ENCODE data around the gene TTC9. TPM values are rescaled to one million over a fixed set of nuclear protein-coding genes. Genes with fewer than 3 reads are reported as not detected.

TTC9 gene
- total and polyA plus RNA-seq, 10 of the 15 experiments (the other 5 are each of a cell fraction or from before 2014, with no cell fraction given), result 0.87 to 15.8 (median 7.8) TPM

- TF ChIP-seq, protein P1, sequence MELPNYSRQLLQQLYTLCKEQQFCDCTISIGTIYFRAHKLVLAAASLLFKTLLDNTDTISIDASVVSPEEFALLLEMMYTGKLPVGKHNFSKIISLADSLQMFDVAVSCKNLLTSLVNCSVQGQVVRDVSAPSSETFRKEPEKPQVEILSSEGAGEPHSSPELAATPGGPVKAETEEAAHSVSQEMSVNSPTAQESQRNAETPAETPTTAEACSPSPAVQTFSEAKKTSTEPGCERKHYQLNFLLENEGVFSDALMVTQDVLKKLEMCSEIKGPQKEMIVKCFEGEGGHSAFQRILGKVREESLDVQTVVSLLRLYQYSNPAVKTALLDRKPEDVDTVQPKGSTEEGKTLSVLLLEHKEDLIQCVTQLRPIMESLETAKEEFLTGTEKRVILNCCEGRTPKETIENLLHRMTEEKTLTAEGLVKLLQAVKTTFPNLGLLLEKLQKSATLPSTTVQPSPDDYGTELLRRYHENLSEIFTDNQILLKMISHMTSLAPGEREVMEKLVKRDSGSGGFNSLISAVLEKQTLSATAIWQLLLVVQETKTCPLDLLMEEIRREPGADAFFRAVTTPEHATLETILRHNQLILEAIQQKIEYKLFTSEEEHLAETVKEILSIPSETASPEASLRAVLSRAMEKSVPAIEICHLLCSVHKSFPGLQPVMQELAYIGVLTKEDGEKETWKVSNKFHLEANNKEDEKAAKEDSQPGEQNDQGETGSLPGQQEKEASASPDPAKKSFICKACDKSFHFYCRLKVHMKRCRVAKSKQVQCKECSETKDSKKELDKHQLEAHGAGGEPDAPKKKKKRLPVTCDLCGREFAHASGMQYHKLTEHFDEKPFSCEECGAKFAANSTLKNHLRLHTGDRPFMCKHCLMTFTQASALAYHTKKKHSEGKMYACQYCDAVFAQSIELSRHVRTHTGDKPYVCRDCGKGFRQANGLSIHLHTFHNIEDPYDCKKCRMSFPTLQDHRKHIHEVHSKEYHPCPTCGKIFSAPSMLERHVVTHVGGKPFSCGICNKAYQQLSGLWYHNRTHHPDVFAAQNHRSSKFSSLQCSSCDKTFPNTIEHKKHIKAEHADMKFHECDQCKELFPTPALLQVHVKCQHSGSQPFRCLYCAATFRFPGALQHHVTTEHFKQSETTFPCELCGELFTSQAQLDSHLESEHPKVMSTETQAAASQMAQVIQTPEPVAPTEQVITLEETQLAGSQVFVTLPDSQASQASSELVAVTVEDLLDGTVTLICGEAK (IDR thresholded peaks at IDR 0.05; ENCODE audit: borderline replicate concordance), result no peak
- TF ChIP-seq KAT2A (conservative IDR thresholded peaks at IDR 0.05; ENCODE audit: control insufficient read depth, low read depth, low read length) (no peak), HCFC1 (IDR thresholded peaks at IDR 0.05; ENCODE audit: low read length) (no peak), ZNF384 (IDR thresholded peaks at IDR 0.05; ENCODE audit: borderline replicate concordance, low read depth, low read length) (no peak), YBX1 (IDR thresholded peaks at IDR 0.05) (no peak), TAF1 (IDR thresholded peaks at IDR 0.05; ENCODE audit: borderline replicate concordance, low read depth, low read length) (no peak)
Measured at GRCh38 chr14:70670992-70671651, 29.4 kb downstream of the TTC9 start (continued).

Measured in GM12878 (cell line).